DMS114 treated with DMSO at 0.1 percent for 48 hours (cell line): ENCODE data around the gene SYT12.
"Not testable (repeated sequence)": the region's sequence is repeated elsewhere in the genome, so short reads cannot be mapped to it uniquely, and the experiment has no call there.

Source experiments
- DNase-seq: peaks from one replicate; lab custom pipeline; 2025; ENCODE audit not compliant: unreplicated experiment; lab: John Stamatoyannopoulos, UW

The SYT12 gene

GRCh38 chr11:67022961-67023956 lies at the start of gene SYT12:
Gene SYT12, plus strand, starts transcription at chr11:67023134. Its CDS starts 7,011 bp downstream, at chr11:67030145.
- no peak for DNase-seq

- no peak for DNase-seq
Observed at GRCh38 chr11:66973956-66974580, 48.9 kb upstream of the SYT12 start.

- no peak for DNase-seq
Observed at GRCh38 chr11:66974724-66975404, 48.1 kb upstream of the SYT12 start, which contains the start of gene C11orf86. Gene C11orf86, plus strand, starts transcription at chr11:66975304. Its CDS starts 59 bp downstream, at chr11:66975363.

GRCh38 chr11:66975405-66976027 lies 47.4 kb upstream of the SYT12 start:
- DNase-seq, result no peak

GRCh38 chr11:66976028-66976467 lies 46.9 kb upstream of the SYT12 start:
- DNase-seq, result no peak

GRCh38 chr11:66976925-66977324 lies 46.0 kb upstream of the SYT12 start:
- DNase-seq, result no peak

GRCh38 chr11:66978229-66978628 lies 44.7 kb upstream of the SYT12 start:
- no peak for DNase-seq

GRCh38 chr11:66978717-66979116 lies 44.2 kb upstream of the SYT12 start:
- no peak for DNase-seq

- no peak for DNase-seq
Observed at GRCh38 chr11:66979336-66979980, 43.5 kb upstream of the SYT12 start.

- DNase-seq, result no peak
Observed at GRCh38 chr11:66981976-66982578, 40.9 kb upstream of the SYT12 start.

GRCh38 chr11:66983275-66983924 lies 39.5 kb upstream of the SYT12 start:
- no peak for DNase-seq

GRCh38 chr11:66985508-66986177 lies 37.3 kb upstream of the SYT12 start:
- no peak for DNase-seq

GRCh38 chr11:66986178-66986545 lies 36.8 kb upstream of the SYT12 start:
- DNase-seq, result no peak

- no peak for DNase-seq
Observed at GRCh38 chr11:66987158-66987620, 35.7 kb upstream of the SYT12 start.

- no peak for DNase-seq
Observed at GRCh38 chr11:66987924-66988637, 34.9 kb upstream of the SYT12 start.

GRCh38 chr11:66988741-66989140 lies 34.2 kb upstream of the SYT12 start:
- DNase-seq, result not testable (repeated sequence)

GRCh38 chr11:66989360-66989759 lies 33.6 kb upstream of the SYT12 start:
- DNase-seq, result not testable (repeated sequence)

GRCh38 chr11:66992041-66992440 lies 30.9 kb upstream of the SYT12 start:
- DNase-seq, result no peak
